SH-SY5Y (cell line): Measurements from ENCODE around the gene ITGB3.

ENCODE experiments used
- GATA2 ChIP-seq: IDR thresholded peaks from 2 replicates; pipeline ENCODE4 v1.6.1; 2011; ENCODE audit warnings: mild to moderate bottlenecking, low read depth, low read length
- GATA3 ChIP-seq: IDR thresholded peaks from 2 replicates; pipeline ENCODE4 v1.6.1; 2011; ENCODE audit warnings: low read depth, mild to moderate bottlenecking, low read length, moderate library complexity

GRCh38 chr17:47231334-47231733 lies 22.3 kb upstream of the ITGB3 start:
- TF ChIP-seq GATA2 (no peak), GATA3 (no peak)
